Liver (tissue), 3 donors: ENCODE data around the gene LRRTM4.

Experiments used
- ATF3 ChIP-seq: IDR thresholded peaks from 2 replicates; pipeline ENCODE4 v1.6.1; 2016; ENCODE audit warnings: antibody characterized with exemption
- CTCF ChIP-seq: fragments of 150-350 bp; IDR thresholded peaks from 2 replicates; pipeline ENCODE4 v1.5.1; 2017; ENCODE audit warnings: improper control_type of control experiment, low read depth, low read length; ENCODE audit not compliant: missing input control
- EGR1 ChIP-seq, 2 donors: IDR thresholded peaks; 2 replicates each; pipeline ENCODE4 v1.6.1; 2016 to 2018; ENCODE audit warnings: antibody characterized with exemption in 2 of 2, low read depth in 2 of 2
- FOXA1 ChIP-seq: IDR thresholded peaks from 2 replicates; pipeline ENCODE4 v1.6.1; 2016; ENCODE audit warnings: antibody characterized with exemption
- GABPA ChIP-seq, 2 donors: IDR thresholded peaks in 1 of 2; conservative IDR thresholded peaks in 1 of 2; 2 replicates each; pipeline ENCODE4 v1.6.1; 2016; ENCODE audit warnings: antibody characterized with exemption in 2 of 2, mild to moderate bottlenecking in 1 of 2, moderate library complexity in 1 of 2
- JUND ChIP-seq, 2 donors: IDR thresholded peaks; 2 replicates each; pipeline ENCODE4 v1.6.1; 2016; ENCODE audit warnings: antibody characterized with exemption in 2 of 2
- MAX ChIP-seq: IDR thresholded peaks from 2 replicates; pipeline ENCODE4 v1.6.1; 2016; ENCODE audit warnings: antibody characterized with exemption
- RAD21 ChIP-seq, 2 donors: IDR thresholded peaks; 2 replicates each; pipeline ENCODE4 v1.6.1; 2016; ENCODE audit warnings: antibody characterized with exemption in 2 of 2, mild to moderate bottlenecking in 2 of 2
- REST ChIP-seq: IDR thresholded peaks from 2 replicates; pipeline ENCODE4 v1.6.1; 2016; ENCODE audit warnings: antibody characterized with exemption, mild to moderate bottlenecking
- RXRA ChIP-seq, 2 donors: IDR thresholded peaks; 2 replicates each; pipeline ENCODE4 v1.6.1; 2017 to 2018; ENCODE audit warnings: antibody characterized with exemption in 2 of 2, mild to moderate bottlenecking in 1 of 2
- SP1 ChIP-seq: IDR thresholded peaks from 2 replicates; pipeline ENCODE4 v1.6.1; 2018; ENCODE audit warnings: antibody characterized with exemption, mild to moderate bottlenecking
- TAF1 ChIP-seq: conservative IDR thresholded peaks from 2 replicates; pipeline ENCODE4 v1.6.1; 2016; ENCODE audit warnings: antibody characterized with exemption, mild to moderate bottlenecking
- YY1 ChIP-seq: IDR thresholded peaks from 2 replicates; pipeline ENCODE4 v1.6.1; 2016; ENCODE audit warnings: antibody characterized with exemption, mild to moderate bottlenecking
- donor health status: healthy.
- donor health status: healthy.

- TF ChIP-seq CTCF (no peak), EGR1 (IDR thresholded peaks at IDR 0.05; ENCODE audit: low read depth in 2 of 2) (no peak), REST (no peak), GABPA (IDR thresholded peaks at IDR 0.05 in 1 of 2, conservative IDR thresholded peaks at IDR 0.05 in 1 of 2) (no peak), TAF1 (no peak), JUND (IDR thresholded peaks at IDR 0.05) (no peak), YY1 (no peak), RAD21 (IDR thresholded peaks at IDR 0.05) (no peak), MAX (no peak), RXRA (IDR thresholded peaks at IDR 0.05) (no peak), SP1 (no peak), ATF3 (no peak), FOXA1 (no peak)
Observed at GRCh38 chr2:77156599-77156998, 365.6 kb downstream of the LRRTM4 start.
